GM19397 (cell line): ENCODE data around the gene CIC.
A peak's percentile ranks its signal among the peaks of the same experiment; 100 is the strongest.

Experiments used
- ATAC-seq: cut with Tn5 transposase; IDR thresholded peaks from one replicate; pipeline ENCODE4 v1.9.1; 2021; ENCODE audit warnings: mild to moderate bottlenecking, moderate library complexity; ENCODE audit not compliant: unreplicated experiment

CIC gene

DNA sequence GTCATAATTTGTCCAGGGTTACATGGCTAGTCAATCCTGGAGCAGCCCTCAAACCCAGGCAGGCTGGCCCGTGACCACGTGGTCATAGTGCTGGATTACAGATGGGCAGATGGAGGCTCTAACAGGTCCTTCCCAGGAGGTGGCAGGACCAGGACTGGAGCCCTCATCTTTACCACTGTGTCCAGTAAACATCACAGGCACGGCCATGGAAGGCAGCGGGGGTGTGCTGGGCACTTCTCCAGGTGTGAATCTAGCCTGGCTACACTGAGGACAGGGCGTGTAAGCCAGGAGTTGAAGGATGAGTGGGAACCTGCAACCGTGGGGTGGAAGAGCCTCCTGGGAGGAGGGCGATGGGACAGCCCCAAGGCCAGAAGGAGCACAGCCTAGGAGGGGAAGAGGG lies 6.1 kb downstream of the CIC start:
- ATAC-seq, result no peak

DNA sequence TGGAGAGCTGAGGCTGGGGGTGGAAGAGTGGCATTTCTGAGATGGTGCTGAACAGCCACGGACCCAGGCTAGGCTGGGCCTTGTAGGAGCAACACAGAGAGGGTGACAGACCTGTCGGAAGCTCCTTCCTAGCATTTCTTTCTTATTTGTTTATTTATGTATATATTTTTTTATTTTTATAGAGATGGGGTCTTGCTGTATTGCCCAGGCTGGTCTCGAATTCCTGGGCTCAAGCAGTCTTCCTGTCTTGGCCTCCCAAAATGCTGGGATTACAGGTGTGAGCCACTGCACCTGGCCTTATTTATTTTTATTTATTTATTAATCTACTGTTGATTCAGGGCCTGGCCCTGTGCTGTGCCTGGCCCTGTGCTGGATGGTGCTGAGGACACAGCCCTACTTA lies 6.5 kb downstream of the CIC start:
- no peak for ATAC-seq

DNA sequence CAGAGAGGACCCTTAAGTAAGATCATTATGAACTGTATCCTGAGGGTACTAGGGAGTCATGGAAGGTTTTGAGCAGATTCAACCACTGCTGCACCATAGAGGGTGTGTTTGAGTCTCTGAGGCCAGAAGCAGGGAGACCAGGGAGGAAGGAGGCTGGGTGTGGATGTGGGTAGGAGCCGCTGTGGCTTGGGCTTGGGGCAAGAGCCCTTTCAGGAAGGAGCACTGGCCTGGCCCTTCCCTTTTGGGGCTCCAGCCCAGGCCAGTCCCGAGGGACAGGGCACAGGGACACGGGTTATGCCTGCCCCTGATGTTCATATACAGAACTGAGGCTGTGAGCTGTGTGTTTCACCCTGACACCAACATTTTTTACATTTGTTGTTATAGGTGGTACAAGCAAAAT lies 7.2 kb downstream of the CIC start:
- no peak for ATAC-seq

DNA sequence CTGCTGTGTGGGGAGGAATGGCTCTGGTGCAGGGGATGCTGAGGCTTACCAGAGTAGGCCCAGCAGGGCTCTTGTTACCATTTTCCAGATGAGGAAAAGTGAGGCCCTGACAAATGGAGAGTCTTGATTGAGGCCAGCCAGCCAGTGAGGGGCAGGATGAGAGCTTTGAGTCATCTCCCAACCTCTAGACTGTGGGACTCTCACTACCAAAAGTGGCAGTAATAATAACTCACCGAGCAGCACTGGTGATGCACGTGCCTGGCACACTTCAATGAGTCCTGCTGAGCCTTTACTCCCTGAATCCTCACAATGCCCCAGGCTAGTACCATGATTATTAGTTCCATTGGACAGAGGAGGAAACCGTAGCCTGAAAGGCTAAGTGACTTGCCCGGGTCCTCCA lies 7.8 kb downstream of the CIC start:
- ATAC-seq, result no peak

DNA sequence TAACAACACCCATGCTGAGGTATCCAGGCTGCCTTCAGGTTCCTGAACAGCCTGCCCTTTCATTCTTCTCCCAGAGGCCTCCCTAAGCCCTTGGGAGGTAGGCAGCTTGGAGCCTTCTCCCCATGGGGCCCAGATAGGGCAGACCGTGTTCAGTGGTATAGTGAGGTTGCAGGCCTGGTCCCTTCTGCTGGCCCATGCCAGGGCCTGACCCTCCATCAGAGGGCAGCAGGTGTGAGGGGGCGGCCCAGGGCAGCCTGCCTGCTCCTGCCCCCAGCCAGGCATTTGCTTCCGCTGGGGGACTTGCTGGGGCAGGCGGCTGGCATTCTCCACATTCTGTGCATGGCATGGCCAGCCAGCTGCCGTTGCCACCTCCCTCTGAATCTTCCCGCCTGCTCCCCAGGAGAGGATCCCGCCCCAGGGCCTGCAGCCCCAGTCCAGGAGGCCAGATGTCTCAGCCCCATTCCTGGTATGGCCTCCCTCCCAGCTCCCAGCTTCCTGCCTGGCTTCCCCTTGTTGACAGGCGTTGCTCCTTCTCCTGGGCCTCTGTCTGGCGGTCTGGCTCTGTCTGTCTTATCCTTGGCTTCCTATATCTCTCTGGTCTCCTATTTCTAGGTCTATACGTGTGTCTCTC lies 8.9 kb downstream of the CIC start:
- no peak for ATAC-seq

DNA sequence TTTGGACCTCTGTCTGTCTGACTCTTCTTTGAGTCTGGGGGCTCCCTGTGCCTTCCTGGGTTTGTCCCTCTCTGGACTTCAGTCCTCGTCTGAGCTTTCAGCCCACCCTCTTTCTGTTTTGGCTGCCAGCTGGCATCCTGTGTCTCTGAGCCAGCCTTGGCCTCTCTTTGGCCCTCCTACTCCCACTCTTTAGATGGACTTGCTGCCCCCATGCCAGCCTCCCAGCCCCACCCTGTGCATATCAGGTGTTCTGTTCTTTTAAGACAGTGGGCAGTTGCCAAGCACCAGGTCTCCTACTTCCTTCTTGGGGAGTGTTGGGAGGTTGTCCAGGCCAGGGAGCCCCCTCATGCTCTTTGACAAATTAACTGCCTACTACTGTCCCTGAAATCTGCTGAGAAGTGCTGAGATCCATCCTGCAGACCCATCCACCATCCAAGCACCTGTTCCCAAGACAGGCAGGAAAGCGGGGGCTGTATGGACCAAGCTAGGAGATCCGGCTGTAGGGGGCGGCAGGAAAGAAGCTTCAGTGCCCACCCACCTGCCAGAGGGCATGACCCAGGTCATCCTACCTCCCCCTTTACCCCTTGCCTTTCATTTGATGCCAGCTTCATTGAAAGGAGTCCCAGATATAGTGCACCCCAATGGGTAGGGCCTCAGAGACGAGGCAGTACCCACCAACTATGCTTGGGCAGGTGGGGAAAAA lies 9.6 kb downstream of the CIC start:
- ATAC-seq, result no peak

DNA sequence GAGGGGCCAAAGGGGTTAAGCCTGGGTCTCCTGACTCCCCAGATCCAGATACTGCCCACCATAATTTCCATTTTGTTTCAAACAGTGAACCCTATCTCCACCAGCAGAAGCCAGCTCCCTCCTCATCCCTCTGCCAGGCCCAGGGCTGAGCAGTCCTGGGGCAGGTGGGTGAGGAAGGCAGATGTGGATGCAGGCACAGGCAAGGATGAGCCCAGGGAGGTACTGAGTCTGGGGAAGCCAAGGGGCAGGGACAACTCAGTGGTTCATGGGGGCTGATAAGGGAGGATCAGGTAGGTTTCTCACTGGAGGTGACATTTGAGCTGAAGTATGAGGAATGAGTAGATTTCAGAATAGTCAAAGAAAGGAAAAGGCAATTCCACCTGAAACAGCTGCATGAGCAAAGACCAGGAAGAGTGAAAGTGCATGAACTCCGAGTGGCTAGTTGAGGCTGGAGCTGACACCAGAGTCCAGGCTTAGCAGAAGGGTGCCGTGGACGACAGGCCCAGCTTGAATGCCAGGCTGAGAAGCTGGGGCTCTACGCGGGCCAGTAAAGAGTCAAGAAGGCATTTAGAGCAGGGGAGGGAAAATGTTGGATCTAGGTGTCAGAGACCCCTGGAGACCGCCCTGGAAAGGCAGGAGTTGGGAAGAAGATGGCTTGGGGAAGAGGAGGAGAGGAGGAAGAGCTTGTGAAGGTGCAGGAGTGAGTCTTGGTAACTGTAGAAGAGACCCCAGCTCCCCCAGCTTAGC lies 10.3 kb downstream of the CIC start:
- no peak for ATAC-seq

DNA sequence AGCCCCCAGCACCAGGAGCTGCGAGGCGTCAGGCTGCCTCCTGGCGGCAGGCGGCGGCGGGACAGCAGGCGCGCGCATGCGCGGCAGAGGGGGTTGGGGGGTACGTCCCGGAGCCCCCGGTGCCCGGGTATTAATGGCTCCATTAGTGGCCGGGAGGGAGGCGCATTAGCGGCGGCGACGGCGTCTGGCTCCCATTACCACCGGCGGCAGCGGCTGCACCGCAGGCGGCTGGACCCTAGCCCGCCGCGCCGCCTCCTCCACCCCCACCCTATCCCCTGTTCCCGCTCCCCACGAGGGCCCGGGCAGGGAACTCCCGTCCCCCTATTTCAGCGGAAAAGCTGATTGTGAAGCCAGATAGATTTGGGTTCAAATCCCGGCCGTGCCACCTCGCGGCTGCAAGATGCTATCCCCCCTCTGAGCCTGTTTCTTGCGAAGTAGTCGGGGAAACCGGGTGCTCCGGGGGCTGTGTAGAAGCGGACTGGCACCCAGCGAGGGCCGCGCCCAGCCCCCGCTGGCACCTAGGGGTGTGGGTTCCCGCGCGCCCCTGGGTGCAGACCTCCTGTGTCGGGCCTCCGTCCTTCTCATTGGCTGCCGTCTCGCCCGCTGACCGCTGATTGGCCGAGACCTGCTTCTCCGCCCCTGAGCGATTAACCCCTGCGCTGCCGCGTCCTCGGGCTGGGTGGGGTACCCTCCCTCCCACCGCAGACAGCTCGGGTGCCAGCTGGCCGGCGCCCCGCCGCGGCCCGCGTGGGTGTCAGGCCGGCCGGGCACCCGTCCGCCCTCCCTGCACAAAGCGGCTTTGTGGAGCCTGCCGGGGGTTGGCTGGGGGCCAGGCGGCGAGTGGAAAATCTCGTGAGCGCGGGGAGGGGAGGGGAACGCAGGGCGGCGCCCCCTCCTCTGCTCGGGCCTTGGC lies 11.1 kb downstream of the CIC start:
- ATAC-seq, result peak; percentile 29

DNA sequence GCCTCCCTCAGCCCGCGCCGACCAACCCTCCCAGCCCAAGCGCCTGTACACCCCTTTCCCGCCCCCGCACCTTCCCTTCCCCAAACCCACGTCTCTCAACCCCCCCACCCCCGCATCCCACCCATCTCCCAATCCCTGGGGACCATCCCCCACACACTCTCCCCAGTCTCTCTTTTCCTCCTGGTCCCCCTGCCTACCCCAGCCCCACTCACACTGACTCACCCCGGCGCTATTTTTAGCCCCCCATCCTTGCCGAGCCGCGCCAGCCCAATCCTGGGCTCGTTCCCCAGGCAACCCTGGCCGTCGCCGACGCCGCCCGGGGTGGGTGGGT lies 11.7 kb downstream of the CIC start:
- no peak for ATAC-seq

DNA sequence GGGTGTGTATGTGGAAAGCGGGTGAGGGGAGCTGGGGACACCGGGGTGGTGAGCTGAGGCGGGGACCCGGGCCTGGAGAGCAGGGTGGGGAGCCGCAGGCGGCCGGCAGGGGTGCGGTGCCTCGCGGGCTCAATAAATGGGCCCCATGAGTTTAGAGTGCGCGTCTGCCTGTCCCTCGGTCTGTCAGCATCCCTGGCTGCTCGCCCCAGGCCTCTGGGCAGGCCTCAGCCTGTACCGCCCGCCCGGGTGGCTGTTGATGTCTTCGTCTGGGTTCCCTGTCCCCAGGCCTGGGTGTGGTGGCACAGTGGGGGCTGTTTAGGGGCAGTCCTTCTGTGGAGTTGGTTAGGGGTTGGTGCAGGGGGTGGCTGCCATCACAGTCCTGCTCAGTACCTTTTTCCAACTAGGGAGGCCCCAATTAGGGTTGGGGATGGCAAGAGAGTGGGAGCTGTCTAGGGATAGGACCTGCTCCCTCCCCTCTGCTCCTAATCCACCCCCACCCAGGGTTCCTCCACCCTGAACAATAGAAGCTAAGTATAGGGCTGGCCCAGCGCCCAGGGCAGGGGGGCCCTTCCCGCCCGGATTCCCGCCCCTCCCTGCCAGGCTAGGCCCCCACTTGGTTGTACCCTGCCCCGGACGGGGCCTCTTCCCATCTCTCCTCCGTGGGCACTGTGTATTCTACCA lies 12.2 kb downstream of the CIC start:
- no peak for ATAC-seq

DNA sequence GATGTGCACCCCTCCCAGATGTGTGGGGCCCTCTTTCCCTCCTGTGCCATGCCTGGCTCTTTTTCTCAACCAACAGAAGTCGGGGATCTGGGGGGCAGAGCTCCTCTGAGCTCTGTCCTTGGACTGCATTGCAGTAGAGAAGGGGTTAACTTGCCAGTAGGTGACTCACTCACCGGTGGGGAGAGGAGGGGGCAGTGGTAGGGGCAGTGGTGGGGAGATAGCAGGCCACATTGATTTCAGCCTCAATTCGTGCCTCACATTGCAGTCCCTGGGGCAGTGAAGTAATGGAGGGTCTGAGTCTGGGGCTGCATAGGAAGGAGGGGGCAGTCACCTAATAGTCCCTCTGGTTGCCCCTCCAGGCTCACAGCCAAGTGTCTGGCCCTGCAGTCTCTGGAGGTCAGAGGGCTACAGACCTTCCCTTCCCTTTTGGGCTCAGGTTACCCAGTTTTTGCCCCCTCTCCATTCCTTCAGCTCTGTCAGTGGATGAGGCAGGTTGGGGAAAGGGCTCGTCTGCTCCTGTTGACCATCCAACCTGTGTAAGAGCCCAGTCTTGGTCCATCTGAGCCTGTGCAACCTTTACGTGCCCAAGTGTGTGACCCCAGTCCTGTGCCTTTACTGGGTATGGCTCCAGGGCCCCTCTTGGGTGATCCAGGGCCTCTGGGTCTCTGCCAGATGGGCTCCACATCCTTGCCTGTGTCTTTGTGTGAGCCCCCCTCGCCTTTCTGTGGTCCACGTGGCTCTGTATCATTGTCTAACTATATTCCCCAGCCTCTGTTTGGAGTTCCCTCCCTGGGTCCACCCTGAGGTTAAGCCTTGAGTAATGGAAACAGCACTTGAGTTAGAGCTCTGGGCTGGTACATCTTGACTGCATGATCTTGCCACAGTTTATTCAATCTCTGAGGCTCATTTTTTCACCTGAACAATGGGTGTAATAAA lies 13.0 kb downstream of the CIC start:
- ATAC-seq, result no peak

DNA sequence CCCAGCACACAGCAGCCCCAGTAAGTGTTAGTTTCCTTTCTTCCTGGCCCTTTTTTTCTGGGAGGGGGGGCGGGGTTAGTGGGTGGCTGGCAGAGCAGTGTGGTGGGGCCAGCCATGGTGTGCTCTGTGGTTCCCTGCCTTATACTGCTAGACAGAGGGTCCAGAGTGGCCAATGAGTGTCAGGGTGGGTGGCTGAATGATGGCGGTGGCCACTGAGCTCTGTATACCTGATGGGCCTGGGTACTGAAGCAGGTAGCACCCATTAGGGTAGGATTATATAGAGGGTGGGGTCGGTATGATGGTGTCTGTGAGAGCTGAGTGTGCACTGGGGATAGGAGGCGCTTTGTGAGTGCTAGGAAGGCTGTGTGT lies 13.8 kb downstream of the CIC start:
- no peak for ATAC-seq

DNA sequence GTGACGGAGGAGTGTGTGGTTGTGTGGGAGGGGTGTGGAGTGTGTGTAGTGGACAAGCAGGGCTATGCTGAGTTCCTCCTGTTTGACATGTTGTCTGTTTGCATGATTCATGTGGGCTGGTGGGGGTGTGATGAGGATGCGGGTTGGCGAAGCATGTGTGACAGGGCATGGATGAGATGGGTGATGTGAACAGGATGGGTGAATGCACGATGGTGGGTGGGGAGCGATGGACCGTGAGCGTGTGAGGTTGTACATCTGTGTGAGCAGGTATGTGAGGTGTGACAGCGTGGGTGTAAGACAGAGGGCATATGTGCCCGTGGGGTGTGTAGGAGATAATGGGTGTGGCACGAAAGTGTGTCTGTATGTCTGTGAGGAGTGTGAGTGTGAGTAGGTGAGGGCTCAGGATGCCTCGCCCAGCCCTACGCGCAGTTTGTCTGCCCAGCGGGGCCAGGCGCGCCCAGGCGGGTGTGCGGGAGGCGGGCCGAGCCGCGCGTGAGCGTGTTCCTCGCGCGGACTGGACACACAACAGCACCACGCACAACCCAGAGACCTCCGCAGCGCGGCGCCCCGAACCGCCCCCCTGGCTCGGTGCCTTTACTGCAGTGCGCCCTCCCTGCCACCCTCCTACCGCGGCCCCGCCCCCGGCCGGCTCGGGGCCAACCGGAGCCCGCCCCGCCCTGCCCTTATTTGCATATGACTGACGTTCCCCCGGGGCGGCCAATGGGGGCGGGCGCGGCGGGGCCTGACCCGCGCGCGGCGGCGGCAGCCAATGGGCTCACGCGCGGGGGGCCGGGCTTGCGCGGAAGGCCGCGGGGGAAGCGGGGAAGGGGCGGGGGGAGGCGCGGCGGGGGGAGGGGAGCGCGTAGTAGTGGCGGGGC lies 14.4 kb downstream of the CIC start:
- peak; percentile 45 for ATAC-seq

DNA sequence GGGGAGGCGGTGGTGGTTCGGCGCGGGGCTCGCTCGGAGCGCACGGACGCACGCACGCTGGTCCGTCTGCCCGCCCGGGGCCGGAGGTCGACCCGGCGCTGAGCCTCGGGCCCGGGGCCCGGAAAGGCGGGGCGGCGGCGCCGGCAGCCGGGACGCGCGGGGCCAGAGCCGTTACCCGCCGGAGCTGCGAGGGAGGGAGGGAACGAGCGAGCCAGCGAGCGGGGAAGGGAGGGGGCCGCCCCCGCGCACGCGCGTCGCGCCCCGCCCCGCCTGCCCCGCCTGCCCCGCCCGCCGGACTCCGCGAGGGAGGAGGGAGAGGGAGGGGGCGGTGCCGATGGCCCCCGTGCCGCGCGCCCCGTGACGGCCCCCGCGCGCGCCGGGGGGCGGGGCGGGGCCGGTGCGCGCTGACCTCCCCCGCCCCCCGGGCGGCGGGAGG lies 15.0 kb downstream of the CIC start:
- ATAC-seq, result peak; percentile 42

DNA sequence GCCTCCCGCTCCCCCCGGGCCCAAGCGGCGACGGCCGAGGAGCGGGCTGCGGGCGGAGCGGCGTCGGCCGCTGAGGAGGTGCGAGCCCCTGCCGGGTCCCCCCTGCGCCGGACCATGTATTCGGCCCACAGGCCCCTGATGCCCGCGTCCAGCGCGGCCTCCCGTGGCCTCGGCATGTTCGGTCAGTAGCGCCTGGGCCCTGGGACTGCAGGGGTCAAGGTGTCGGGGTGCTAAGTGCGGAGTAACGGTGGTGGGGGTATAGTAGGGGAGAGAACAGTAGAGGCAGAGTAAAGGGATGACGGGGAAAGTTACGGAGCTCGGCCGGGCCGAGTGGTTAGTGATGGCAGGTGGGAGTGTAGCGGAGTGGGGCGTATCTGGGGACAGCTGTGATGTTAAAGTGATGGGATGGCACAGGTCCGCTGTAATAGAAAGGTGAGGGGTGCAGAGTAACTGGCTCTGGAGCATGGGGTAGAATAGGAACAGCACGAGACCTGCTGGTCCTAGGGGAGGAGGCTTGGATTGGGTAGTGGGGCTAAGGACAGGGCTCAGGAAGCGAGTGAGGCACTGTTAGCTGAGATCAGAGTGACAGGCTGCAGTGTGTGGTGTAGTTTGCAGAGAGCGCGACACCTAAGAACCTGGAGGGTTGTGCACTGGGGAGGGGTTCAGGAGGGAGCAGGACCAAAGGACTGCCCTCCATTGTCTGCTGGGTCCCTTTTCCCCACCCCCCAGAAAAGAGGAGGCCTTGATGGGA lies 15.7 kb downstream of the CIC start:
- ATAC-seq, result no peak

DNA sequence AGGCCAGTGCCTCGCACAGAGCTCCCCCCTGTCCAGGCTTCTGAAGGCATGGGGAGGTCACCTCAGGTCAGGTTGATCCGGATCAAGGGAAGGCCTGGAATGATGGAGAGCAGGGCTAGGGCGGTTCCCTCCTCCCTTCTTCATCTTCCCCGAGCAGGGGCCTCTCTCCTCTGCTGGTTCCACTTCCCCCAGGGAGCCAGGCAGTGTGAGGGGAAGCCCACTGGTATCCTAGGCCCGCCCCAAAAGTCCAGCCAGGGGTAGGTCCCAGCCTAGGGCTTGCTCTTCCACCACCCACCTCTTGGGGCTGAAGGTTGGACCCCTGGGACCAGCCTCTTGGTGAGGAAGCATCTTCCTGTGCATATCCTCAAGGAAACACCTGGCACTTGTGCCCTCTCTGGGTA lies 16.5 kb downstream of the CIC start:
- no peak for ATAC-seq

DNA sequence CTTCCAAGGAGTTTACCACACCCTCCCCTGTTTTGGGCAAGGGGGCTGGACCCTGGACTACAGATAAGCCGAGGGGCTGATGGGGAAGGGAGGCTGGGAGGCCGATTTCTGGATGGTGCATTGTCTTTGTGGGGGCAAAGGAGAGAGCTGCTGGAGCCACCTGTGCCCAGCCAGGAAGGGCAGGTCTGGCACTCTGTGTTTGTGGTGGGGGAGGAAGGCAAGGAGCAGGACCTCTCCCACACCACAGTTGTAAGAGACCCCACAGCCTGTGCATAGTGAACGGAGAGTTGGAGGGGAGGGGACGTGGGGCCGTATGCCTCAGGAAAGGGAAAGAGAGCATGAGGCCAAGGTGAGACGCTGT lies 16.9 kb downstream of the CIC start:
- ATAC-seq, result no peak

DNA sequence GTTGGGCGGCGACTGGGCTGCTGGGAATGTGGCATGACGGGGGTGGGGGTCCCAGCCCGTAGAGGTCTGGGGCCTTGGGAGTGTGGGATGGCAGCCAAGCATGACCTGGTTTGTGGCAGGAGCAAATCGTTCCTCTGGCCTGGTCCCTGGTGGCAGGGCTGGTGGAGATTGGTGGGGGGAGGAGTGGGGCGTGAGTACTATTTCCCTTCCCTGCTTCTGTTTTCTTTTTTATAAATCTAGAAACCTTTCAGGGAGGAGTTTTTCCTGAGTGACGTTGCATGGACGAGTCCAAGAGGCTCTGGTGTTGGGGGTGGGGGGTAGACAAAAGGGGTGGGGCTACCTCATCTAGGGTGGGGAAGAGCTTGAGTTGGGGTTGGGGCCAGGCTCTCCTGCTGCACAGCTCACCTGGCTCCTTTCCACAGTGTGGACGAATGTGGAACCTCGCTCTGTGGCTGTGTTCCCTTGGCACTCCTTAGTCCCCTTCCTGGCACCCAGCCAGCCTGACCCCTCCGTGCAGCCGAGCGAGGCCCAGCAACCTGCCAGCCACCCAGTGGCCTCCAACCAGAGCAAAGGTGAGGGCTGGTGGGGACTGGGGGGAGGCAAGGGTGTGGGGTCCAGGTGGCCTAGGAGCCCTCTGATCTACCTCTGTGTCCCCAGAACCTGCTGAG lies 17.4 kb downstream of the CIC start:
- ATAC-seq, result no peak
